GM18519 (cell line): ENCODE data around the gene RBM34.
A peak's percentile ranks its signal among the peaks of the same experiment; 100 is the strongest.
"Not testable (repeated sequence)": the region's sequence is repeated elsewhere in the genome, so short reads cannot be mapped to it uniquely, and the experiment has no call there.

Source experiments
- ATAC-seq: cut with Tn5 transposase; IDR thresholded peaks from one replicate; pipeline ENCODE4 v1.9.1; 2021; ENCODE audit warnings: mild to moderate bottlenecking, moderate library complexity; ENCODE audit not compliant: unreplicated experiment, low FRiP score

Gene RBM34

DNA sequence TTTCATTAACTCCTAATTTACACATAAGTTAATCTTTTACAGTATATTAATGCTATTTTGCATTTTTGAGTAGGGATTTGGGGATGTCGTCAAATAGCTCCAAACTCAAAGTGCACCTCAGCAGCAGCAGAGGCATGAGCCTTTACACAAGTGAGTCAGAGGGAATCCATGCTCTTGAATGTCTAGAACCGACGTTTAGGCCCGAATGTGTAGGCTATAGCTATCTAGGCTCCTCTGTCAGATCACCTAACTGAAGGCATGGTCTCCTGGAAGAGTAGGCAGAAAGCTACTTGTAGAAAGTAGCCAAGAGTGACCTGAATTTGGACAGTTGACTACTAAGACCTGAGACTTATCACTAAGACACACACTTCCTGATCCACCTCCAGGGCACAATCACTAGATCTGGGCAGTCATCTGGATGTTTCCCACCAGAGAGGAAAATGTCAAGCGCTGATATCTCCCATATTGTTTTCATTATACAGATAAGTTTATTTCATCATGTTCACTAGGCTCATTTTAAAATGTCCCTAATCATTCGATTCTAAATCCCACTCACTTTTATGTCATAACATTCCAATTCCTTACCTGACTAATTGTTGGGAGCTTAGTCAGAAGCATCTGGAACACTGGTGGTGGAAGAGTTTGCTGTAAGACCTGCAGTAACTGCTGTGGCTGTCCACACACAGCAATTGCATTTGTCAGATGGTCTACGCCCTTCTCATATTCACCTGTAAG is 47.7 kb downstream of the RBM34 start:
- ATAC-seq, result no peak

DNA sequence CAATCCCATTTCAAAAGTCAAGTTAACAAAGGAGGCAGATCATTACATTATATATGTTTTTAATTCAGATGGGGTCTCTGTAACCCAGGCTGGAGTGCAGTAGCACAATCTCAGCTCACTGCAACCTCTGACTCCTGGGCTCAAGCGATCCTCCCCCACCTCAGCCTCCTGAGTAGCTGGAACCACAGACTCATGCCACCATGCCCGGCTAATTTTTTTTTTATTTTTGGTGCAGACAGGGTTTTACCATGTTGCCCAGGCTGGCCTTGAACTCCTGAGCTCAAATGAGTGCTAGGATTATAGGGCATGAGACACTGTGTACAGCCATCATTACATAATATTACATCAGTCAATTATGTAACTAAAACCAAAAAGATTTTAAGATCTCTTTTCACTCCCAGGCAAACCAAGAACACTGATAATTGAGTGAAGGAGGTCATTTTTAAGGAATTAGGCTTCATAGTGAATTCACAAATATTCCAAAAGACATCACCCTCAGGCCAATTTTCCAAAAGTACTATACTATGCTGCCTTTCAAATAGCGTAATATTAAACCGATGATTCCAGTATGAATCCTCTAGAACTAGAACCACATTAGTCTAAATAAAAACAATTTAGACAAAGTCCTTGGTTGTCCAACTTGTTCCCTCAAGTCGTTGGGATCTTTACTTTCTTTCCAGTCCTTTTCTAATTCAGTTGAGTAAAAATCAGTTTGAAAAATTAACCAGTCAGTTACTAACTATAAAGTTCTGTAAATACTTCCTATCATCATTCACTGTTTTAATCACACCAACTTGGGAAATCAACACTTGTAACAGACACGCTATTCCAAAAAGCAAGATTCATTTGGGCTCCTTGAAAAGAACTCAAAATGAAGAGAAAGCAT is 48.5 kb downstream of the RBM34 start:
- no peak for ATAC-seq

DNA sequence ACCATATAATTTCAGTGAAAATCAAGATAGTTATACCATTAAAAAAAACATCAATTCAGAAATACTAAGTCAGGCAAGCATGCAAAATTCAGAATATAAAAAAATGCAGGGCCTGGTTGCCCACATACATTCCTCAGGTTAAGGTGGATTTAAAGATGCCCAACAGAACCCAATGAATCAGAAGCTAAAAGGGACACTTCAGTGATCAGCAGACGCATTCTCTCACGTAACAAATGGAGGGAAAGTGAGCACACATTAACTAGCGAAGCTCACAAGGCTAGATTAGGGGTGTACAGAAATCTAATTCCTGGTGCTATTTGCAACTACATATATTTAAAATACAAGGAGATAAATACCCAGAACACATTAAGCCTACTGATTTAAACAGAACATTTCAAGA is 49.9 kb downstream of the RBM34 start:
- no peak for ATAC-seq

DNA sequence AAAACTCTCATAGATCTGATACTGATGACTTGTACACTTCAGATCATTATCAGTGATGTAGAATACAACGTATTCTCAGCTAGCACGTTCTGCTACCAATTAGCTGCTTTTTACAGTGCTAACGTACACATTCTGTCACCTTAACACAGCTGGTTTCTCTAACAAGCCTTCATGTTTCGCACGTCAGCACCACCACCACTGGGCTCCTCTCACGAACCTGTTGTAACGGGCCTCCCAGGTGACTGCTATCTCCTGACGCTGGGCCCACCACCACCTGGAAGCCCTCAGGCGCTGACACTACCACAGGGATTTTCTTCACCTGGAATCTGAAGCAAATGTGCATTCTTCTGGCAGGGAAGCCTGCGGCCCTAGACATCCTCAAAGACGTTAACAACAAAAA is 52.2 kb downstream of the RBM34 start:
- ATAC-seq, result no peak

DNA sequence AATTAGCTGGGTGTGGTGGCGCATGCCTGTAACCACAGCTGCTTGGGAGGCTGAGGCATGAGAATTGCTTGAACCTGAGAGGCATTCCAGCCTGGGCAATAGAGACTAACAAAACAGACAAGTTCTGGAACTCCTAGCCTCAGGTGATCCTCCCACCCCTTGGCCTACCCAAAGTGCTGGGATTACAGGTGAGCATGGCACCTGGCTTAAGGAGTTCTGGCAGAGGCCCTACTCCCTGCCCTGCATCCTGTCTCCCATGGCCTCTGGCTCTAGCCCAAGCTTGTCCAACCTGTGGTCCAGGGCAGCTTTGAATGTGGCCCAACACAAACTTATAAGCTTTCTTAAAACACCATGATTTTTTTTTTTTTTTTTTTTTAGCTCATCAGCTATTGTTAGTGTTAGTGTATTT is 52.9 kb downstream of the RBM34 start:
- no peak for ATAC-seq

DNA sequence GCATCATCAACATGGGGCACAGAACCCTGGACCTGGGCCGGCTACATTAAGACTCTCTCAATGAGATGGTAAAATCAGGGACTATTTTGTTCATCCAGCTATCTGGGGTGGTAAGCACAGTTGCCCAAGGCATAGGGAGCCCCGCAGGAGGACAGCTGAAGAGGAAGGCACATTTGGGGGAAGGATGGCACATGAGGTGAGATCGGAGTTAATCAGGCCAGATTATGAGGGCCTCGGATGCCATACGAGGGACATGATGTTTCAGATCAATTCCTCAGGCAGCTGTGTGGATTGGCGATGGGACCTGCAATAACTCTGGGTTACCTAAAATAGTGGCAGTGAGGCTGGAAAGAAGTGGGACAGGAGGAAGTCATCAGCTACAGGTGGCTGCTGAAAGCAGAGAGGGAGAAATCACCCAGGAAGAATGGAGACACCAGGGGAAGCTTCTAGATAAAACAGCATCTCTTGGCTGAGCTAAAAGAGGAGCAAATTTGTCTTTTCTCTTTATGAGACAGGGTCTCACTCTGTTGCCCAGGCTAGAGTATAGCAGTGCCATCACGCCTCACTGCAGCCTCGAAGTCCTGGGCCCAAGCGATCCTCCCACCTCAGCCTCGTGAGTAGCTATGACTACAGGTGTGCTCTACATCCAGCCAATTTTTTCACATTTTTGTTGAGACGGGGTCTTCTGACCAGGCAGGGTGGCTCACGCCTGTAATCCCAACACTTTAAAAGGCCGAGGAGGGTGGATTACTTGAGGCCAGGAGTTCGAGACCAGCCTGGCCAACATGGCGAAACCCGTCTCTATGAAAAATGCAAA is 53.5 kb downstream of the RBM34 start:
- no peak for ATAC-seq

DNA sequence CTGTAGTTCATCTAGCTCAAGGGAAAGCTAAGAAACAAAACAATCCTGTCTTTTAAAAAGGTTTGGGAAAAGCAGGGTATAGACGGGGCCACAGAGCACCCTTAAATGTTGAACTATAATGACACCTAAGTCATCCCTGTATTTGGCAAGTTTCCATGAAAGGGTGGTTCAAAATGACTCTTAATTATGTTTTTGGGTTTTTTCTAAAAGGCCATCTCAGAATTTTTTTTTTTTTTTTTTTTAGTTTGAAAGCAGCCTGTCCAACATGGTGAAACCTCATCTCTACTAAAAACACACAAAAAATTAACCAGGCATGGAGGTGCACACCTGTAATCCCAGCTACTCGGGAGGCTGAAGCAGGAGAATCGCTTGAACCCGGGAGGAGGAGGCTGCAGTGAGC is 54.6 kb downstream of the RBM34 start:
- ATAC-seq, result no peak

DNA sequence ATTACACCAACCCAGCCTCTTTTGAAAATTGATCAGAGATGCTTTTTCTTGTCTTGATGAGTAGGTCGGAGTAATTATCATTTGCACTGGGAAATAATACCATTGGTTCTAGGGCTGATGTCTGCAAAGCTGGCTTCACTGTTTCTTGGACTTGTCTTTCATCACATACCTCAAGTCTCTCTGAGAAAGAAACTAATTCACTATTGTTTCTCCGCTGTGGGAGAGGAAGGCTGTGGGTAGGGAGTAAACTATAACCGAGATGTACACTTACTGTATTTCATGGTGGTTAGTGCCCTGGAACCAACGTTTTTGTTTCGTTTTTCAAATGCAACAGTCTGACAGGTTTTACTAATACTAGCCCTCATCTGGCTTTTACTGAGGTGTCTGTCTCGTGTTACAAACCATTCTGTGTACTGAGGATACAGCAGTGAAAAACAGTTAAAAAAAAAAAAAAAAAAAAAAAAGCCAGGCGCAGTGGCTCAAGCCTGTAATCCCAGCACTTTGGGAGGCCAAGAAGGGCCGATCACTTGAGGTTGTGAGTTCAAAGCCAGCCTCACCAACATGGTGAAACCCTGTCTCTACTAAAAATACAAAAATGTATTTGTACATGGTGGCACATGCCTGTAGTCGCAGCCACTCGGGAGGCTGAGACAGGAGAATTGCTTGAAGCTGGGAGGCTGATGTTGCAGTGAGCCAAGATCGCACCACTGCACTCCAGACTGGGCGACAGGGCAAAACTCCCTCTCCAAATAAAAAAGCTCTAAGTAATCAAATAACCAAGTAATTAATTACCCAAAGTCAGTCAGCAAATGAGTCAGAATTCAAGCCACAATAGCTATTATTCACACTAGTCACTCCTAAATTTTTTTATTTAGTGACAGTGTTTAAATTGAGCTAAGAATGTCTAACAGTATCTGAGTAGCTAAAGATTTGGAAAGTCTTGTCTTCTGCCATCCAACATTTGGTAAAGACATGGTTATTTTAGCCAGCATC is 55.7 kb downstream of the RBM34 start:
- ATAC-seq, result peak; percentile 73

DNA sequence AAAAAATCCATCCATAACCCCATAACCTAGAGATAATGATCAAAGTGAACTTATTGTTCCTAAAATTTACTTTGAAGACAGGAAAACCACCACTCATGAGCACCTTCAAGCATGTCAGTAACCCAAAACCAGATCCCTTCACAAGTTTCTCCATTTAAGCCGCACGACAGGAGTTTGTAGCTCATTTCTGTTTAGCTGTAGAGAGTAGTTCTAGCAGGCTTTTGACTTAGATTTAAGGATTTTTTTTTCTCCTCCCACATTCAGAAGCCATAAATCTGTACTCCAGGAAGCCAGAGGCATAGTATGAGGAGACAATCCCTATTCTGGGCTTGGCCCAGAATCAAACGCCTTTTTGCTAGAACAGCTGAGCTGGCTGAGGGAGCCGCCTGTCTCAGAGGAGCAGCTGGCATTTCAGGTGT is 58.0 kb downstream of the RBM34 start:
- ATAC-seq, result no peak

DNA sequence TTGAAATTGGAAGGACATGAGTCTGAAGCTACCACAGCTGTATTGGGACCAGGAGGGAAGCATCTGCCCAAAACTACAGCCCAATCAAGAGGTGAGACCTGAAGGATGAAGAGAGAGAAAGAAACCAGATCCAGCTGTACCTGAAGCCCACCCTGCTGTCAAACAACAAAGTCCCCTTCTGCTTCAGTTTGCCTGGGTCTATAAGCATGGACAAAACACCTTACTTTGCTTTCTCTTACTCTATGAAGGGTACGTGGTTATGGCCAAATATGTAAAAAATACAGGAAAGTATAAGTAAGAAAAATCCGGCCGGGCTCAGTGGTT is 58.8 kb downstream of the RBM34 start:
- no peak for ATAC-seq

DNA sequence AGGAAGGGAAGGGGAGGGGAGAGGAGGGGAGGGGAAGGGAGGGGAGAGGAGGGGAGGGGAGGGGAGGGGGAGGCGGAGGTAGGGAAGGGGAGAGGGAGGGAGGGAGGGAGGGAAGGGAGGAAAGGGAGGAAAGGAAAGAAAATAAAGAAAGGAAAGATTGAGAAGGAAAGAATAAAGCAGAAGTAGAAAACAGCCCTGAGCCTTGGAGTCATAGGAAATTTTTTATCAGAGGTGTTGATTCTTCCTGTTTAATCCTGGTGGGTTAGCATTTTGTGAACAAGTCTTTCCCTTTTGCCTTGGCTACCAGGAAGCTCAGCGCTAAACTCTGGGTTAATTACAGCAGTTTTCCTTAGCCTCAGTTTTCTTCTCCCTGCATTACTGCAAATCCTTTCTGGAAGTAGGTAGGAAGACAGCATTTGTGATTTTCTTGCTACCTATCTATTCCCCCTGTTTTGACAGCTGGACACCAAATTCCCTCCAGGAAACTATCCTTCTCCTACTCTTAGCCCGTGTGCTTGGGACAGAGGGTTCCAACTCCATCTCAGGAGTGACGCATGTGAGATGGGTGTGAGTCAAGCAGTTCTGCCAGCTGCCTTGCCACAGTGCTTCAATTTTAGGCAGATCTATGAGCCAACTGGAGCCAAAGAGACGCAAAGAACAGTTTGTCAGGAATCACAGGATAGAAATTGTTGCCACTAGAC is 59.3 kb downstream of the RBM34 start:
- ATAC-seq, result no peak

DNA sequence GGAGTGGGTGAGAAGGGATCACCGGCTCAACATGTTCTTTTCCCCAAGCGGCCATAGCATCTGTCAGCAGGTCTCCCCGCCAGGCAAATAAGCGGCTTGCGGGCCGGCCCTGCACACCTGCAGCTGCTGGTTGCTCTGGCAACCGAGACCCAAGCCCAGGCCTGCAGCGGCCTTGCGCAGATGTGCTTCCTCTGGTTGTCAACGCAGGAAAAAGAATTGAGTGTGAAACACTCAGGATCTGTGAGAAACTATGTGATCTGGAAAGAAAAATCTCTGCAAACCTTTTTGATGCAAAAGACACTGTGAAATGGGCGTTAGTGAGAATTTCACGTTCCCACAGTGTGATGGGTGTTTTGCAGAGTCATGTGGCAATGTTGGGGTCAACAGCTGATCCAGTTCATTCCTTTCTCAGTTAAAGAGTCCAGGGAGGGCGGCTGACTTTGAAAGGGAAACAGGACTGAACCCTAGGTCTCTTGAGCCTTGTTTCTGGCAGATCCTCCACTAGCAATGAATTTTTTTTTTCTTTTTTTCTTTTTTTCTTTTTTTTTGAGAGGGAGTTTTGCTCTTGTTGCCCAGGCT is 60.8 kb downstream of the RBM34 start:
- ATAC-seq, result no peak

DNA sequence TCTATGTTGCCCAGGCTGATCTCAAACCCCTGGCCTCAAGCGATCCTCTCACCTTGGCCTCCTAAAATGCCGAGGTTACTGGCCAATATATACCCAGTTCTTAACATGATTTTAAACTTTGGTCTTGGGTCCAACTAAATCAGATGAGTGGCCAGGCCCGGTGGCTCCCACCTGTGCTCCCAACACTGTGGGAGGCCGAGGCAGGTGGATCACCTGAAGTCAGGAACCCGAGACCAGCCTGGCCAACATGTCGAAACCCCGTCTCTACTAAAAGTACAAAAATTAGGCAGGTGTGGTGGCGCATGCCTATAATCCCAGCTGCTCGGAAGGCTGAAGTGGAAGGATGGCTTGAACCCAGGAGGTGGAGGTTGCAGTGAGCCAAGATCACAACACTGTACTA is 62.1 kb downstream of the RBM34 start:
- no peak for ATAC-seq

DNA sequence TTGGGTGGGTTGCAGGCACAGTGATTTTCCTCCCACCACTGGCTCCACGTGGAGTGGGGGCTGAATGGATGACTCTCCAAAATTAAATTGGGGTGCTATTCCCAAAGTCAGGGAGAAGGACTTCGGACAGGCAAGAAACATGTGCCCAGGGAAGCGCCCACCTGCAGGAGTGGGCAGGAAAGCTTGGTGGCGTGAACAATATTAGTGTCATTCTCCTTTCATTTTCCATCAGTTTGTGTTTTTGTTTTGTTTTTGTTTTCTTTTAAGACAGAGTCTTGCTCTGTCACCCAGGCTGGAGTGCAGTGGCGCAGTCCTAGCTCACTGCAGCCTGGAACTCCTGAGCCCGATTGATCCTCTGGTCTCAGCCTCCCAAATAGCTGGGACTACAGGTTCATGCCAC is 62.5 kb downstream of the RBM34 start:
- no peak for ATAC-seq

DNA sequence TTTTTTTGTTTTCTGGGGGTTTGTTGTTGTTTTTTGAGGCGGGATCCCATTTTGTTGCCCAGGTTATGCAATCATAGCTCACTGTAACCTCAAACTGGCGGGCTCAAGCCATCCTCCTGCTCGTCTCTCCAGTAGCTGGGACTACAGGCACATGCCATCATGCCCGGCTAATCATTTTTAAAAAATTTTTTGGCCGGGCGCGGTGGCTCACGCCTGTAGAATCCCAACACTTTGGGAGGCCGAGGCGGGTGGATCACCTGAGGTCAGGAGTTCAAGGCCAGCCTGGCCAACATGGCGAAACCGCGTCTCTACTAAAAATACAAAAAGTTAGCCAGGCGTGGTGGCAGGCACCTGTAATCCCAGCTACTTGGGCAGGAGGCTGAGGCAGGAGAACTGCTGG is 63.5 kb downstream of the RBM34 start:
- ATAC-seq, result not testable (repeated sequence)

DNA sequence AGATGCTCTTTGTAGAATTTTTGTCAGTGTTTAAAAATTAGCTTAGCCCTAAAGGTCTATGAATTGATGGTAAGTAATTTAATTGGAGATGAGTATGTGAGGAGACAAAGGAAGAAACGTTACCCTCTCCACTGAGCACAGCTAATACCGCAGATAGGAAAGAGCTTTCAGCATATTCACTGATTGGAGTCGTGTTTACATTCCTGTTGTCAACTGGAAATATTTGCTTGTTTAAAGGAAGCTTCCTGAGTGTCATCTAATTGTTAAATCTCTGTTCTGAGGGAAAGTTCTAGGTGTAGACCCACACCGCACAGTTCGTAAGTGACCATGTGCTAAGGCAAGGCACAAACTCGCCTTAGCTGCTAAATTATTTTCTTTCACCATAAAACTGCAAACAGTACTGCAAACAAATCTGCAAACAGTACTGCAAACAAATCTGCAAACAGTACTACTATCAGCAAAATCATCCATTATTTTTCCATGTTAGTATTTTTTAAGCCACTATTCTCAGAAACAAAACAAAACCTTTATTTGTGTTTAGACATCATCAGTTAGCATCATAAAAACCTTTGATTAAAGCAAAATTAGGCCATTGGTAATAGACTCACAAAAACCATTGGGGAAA is 65.0 kb downstream of the RBM34 start:
- ATAC-seq, result no peak

DNA sequence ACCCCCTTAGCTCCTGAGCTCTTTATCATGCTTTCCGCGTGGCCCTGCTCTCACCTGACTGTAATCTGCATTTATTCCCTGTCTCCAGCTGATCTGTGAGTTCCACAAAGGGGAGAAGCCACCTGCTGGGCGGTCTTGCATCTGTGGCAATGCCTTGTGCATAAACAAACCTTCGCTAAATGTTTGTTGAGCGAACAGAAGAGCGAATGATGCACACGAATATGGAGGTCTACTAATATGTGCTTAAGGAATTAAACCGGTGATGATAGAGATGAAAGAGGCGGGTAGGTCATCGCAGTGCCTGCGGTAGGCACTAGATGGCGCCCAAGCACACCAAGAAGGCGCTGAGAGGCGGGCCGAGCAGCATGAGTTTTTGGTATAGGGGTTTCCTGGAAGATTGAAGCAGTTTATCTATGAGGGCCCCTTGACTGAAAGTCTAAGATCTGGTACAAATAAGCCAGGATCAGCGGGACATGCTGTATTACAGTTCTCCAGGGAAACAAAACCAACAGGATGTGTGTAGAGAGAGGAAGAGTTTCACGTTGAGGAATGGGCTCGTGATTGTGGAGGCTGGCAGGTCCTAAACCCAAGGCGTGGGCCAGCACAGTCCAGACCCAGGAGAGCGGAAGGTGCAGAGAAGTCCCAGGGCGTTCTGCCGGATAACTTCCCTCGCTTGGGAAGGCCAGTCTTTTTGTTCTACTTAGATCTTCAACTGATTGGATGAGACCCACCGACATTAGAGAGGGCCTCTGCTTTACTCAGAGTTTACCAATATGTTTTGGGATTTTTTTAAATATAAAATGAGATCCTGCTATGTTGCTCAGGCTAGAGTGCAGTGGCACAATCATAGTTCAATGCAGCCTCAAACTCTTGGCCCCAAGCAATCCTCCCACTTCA is 67.1 kb downstream of the RBM34 start:
- no peak for ATAC-seq
